ENCODE data around the gene UBE2J1. TPM values are rescaled to one million over a fixed set of nuclear protein-coding genes. Genes with fewer than 3 reads are reported as not detected.
A peak's percentile ranks its signal among the peaks of the same experiment; 100 is the strongest.

The UBE2J1 gene
- total and polyA plus RNA-seq, 10 of the 15 experiments (the other 5 are each of a cell fraction or from before 2014, with no cell fraction given) = 48.7 to 131 (median 90.0) TPM

DNA sequence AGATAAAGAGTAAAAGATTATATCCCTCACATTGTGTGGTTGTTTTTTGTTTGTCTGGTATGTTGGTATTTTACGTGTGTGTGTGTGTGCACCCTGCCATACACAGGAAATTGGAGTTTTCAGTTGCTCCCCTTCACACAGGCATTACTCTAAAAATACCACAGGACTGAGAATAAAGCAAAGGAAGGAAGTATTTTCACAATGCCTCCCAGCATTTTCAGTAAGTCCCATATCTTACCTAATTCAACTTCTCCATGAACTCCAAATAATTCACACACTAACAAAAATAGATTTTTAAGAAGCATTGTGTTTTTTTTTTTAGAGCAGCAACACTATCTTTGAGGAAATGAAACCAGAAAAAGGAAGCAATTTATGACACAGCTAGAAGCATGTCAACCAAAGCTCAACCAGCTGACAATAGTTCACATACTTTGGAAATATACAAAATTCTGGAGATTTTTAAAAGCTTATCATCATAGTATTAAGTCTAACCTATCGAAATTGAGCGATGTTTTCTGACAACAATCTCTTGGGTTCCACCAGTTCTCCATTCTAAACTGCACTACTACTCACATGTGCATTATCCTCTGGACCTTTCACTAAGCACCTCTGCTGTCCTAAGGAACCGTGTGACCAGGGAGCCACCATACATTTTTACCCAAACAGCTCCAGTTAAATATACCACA lies 2.1 kb downstream of the UBE2J1 start (continued):
- TF ChIP-seq CUX1 (IDR thresholded peaks at IDR 0.05; ENCODE audit: insufficient replicate concordance, low read depth, low read length) (no peak), USF2 (IDR thresholded peaks at IDR 0.05; ENCODE audit: borderline replicate concordance, low read depth, low read length) (no peak), ZNF207 (IDR thresholded peaks at IDR 0.05; ENCODE audit: borderline replicate concordance) (no peak), IRF3 (IDR thresholded peaks at IDR 0.05) (no peak), MYC (IDR thresholded peaks at IDR 0.05; ENCODE audit: insufficient read depth, insufficient read length, insufficient replicate concordance, low read length, severe bottlenecking) (no peak), PML (IDR thresholded peaks at IDR 0.05; ENCODE audit: low read length) (peak; percentile 54; the same call in 1 of the 2 replicates), TCF12 (IDR thresholded peaks at IDR 0.05; ENCODE audit: low read depth, low read length) (0 out of 2 replicates have a peak, but pooled peaks have one; percentile 12), ZZZ3 (IDR thresholded peaks at IDR 0.05; ENCODE audit: control insufficient read depth, insufficient read length, low read depth) (no peak), LARP7 (IDR thresholded peaks at IDR 0.05) (no peak), KAT2A (conservative IDR thresholded peaks at IDR 0.05; ENCODE audit: control insufficient read depth, low read depth, low read length) (no peak), STAT1 (conservative IDR thresholded peaks at IDR 0.05) (no peak), ZNF274 (IDR thresholded peaks at IDR 0.05; ENCODE audit: insufficient read depth, insufficient read length) (no peak), CBX3 (IDR thresholded peaks at IDR 0.05; ENCODE audit: borderline replicate concordance, low read depth) (no peak), JUND (IDR thresholded peaks at IDR 0.05; ENCODE audit: low read depth, low read length) (no peak), EZH2 (IDR thresholded peaks at IDR 0.05; ENCODE audit: borderline replicate concordance, control insufficient read depth, low read depth, low read length) (no peak)
- TF ChIP-seq, protein P1, sequence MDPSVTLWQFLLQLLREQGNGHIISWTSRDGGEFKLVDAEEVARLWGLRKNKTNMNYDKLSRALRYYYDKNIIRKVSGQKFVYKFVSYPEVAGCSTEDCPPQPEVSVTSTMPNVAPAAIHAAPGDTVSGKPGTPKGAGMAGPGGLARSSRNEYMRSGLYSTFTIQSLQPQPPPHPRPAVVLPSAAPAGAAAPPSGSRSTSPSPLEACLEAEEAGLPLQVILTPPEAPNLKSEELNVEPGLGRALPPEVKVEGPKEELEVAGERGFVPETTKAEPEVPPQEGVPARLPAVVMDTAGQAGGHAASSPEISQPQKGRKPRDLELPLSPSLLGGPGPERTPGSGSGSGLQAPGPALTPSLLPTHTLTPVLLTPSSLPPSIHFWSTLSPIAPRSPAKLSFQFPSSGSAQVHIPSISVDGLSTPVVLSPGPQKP (IDR thresholded peaks at IDR 0.05; ENCODE audit: low read depth, low read length) = no peak
- TF ChIP-seq, protein P2, sequence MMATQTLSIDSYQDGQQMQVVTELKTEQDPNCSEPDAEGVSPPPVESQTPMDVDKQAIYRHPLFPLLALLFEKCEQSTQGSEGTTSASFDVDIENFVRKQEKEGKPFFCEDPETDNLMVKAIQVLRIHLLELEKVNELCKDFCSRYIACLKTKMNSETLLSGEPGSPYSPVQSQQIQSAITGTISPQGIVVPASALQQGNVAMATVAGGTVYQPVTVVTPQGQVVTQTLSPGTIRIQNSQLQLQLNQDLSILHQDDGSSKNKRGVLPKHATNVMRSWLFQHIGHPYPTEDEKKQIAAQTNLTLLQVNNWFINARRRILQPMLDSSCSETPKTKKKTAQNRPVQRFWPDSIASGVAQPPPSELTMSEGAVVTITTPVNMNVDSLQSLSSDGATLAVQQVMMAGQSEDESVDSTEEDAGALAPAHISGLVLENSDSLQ (IDR thresholded peaks at IDR 0.05) = peak; percentile 54; the same call in 1 of the 2 replicates
- TF ChIP-seq, protein P3, sequence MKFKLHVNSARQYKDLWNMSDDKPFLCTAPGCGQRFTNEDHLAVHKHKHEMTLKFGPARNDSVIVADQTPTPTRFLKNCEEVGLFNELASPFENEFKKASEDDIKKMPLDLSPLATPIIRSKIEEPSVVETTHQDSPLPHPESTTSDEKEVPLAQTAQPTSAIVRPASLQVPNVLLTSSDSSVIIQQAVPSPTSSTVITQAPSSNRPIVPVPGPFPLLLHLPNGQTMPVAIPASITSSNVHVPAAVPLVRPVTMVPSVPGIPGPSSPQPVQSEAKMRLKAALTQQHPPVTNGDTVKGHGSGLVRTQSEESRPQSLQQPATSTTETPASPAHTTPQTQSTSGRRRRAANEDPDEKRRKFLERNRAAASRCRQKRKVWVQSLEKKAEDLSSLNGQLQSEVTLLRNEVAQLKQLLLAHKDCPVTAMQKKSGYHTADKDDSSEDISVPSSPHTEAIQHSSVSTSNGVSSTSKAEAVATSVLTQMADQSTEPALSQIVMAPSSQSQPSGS (IDR thresholded peaks at IDR 0.05; ENCODE audit: low read length) = peak; percentile 90
